GM19452 (cell line): ENCODE measurements around the gene MT1E.
A peak's percentile ranks its signal among the peaks of the same experiment; 100 is the strongest.
"Not testable (repeated sequence)": the region's sequence is repeated elsewhere in the genome, so short reads cannot be mapped to it uniquely, and the experiment has no call there.

Experiments
- ATAC-seq: cut with Tn5 transposase; IDR thresholded peaks from one replicate; pipeline ENCODE4 v1.9.1; 2021; ENCODE audit not compliant: unreplicated experiment

MT1E gene

GRCh38 chr16:56625140-56625942 is at the start of gene MT1E:
TSS of gene MT1E (plus strand) at chr16:56625781. CDS start at chr16:56625852, 71 bp downstream.
- ATAC-seq: no peak

GRCh38 chr16:56576585-56577299 is 48.8 kb upstream of the MT1E start:
- ATAC-seq: peak; percentile 85

GRCh38 chr16:56577300-56577625 is 48.3 kb upstream of the MT1E start:
- no peak for ATAC-seq

- no peak for ATAC-seq
These were observed 45.1 kb upstream of the MT1E start for GRCh38 chr16:56580391-56581048.

- ATAC-seq: not testable (repeated sequence)
These were observed 42.7 kb upstream of the MT1E start for GRCh38 chr16:56582911-56583310.

GRCh38 chr16:56583351-56584168 is 42.0 kb upstream of the MT1E start:
- ATAC-seq: no peak

- ATAC-seq: no peak
These were observed 41.3 kb upstream of the MT1E start for GRCh38 chr16:56584276-56584675.

- ATAC-seq: no peak
These were observed 36.8 kb upstream of the MT1E start for GRCh38 chr16:56588781-56589140.

GRCh38 chr16:56589141-56590039 is 36.2 kb upstream of the MT1E start, which contains the start of gene MT3:
TSS of gene MT3 (plus strand) at chr16:56589528. CDS start at chr16:56589591, 63 bp downstream.
- no peak for ATAC-seq

DNA sequence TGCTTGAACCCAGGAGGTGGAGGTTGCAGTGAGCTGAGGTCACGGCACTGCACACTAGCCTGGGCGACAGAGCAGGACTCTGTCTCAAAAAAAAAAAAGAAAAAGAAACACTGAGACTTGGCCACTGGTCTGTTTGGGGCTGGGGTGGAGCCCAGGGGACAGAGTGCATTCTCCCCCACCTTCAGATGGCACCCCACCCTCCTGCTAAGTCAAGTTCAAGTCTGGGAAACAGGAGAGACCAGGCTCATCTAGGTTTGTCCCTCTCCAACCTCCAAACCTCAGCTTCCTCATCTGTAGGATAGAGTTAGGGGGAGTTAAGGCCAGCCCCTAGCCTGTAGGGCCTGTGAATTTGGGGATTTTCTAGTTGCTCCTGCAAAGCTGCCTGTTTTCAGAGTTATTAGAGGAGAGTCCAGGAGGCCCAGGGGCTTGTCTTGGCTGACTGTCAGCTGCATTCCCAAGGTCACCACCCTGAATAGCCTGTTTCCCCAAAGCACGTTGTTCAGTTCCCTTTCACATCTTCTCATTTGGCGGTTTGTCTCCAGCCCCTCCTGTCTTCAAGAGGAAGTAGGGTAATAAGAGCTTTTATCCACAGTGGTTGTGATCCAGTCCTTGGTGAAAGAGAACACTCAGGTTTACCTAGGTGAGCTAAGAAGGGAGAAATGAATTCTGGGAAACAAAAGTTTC is 34.1 kb upstream of the MT1E start:
- ATAC-seq: no peak

DNA sequence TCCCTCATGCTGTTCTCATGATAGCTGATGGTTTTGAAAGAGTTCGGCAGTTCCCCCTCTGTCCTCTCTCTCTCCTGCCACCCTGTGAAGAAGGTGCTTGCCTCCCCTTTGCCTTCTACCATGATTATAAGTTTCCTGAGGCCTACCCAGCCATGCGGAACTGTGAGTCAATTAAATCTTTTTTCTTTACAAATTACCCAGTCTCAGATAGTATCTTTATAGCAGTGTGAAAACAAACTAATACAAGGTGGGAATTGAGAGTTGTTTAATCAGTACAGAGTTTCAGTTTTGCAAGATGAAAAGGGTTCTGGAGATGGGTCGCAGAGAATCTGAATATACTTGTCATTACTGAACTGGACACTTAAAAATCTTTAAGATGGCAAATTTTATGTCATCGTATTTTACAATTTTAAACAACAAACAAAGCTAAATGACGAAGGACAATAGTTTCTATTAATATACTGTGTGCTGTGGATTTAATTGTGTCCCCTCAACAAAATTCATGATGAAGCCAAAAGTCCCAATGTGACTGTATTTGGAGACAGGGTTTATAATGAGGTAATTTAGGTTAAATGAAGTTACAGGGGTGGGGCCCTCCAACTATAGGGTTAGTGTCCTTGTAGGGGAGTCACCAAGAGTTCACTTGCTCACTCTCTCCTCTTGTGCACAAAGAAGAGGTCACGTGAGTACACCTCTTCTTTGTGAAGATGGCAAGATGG is 31.8 kb upstream of the MT1E start:
- ATAC-seq: no peak

- no peak for ATAC-seq
These were observed 31.3 kb upstream of the MT1E start for GRCh38 chr16:56594292-56594619.

- no peak for ATAC-seq
These were observed 25.1 kb upstream of the MT1E start for GRCh38 chr16:56600398-56600999.

GRCh38 chr16:56601325-56601724 is 24.3 kb upstream of the MT1E start:
- no peak for ATAC-seq

- ATAC-seq: no peak
These were observed 22.0 kb upstream of the MT1E start for GRCh38 chr16:56603589-56603988.

- no peak for ATAC-seq
These were observed 20.6 kb upstream of the MT1E start for GRCh38 chr16:56604966-56605365.

GRCh38 chr16:56605475-56605874 is 20.1 kb upstream of the MT1E start:
- ATAC-seq: no peak

DNA sequence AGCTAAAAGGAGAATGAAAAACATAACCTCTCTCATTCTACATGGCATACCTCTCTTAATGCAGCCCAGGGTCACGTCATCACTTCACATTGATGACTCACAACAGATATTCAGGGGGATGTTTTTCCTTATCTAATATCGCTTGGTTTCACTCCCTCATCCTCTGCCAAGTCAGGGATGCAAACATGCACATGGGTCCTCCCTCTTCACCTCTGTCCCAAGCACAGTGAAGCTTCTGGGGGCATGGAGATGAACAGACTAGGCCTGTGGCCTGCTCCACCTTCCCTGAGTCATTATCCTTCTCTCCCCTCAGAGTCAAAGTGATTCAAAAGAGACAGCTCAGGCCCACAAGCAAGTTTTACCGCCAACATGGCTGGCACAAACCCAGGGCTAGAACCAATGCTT is 19.5 kb upstream of the MT1E start:
- no peak for ATAC-seq
